Effector CD8-positive, alpha-beta T cell (primary cell): ENCODE measurements around the gene PCDHA8.
"Not testable (repeated sequence)": the region's sequence is repeated elsewhere in the genome, so short reads cannot be mapped to it uniquely, and the experiment has no call there.

ENCODE experiments used
- DNase-seq: peaks from one replicate; lab custom pipeline; 2025; lab: John Stamatoyannopoulos, UW

The PCDHA8 gene

GRCh38 chr5:140829511-140830501 lies 11.2 kb upstream of the PCDHA8 start:
- DNase-seq = not testable (repeated sequence)

GRCh38 chr5:140833993-140834392 lies 7.0 kb upstream of the PCDHA8 start, which contains the start of gene PCDHA7:
TSS of gene PCDHA7 (plus strand) at chr5:140834269. CDS start at chr5:140834384, 115 bp downstream.
- no peak for DNase-seq

GRCh38 chr5:140834439-140835008 lies 6.5 kb upstream of the PCDHA8 start:
- not testable (repeated sequence) for DNase-seq

- DNase-seq = no peak
Observed at GRCh38 chr5:140835622-140836510, 5.1 kb upstream of the PCDHA8 start.

GRCh38 chr5:140842798-140843733 lies 2.1 kb downstream of the PCDHA8 start:
- DNase-seq = no peak

- not testable (repeated sequence) for DNase-seq
Observed at GRCh38 chr5:140848139-140849102, 7.4 kb downstream of the PCDHA8 start, which contains the start of gene PCDHA9. TSS of gene PCDHA9 (plus strand) at chr5:140848382. CDS start at chr5:140848496, 114 bp downstream.

GRCh38 chr5:140849831-140850634 lies 9.0 kb downstream of the PCDHA8 start:
- DNase-seq = not testable (repeated sequence)

GRCh38 chr5:140855772-140856674 lies 15.0 kb downstream of the PCDHA8 start, which contains the start of gene PCDHA10:
TSS of gene PCDHA10 (plus strand) at chr5:140855897. CDS start at chr5:140856049, 152 bp downstream.
- DNase-seq = no peak

- no peak for DNase-seq
Observed at GRCh38 chr5:140857177-140857986, 16.4 kb downstream of the PCDHA8 start.

- no peak for DNase-seq
Observed at GRCh38 chr5:140857987-140858240, 16.9 kb downstream of the PCDHA8 start.

- no peak for DNase-seq
Observed at GRCh38 chr5:140862441-140863295, 21.7 kb downstream of the PCDHA8 start.

GRCh38 chr5:140868721-140869554 lies 28.0 kb downstream of the PCDHA8 start, which contains the start of gene PCDHA11:
TSS of gene PCDHA11 (plus strand) at chr5:140868957. CDS start at chr5:140869104, 147 bp downstream.
- no peak for DNase-seq

- DNase-seq = no peak
Observed at GRCh38 chr5:140869555-140869886, 28.5 kb downstream of the PCDHA8 start.

- DNase-seq = no peak
Observed at GRCh38 chr5:140870221-140871201, 29.5 kb downstream of the PCDHA8 start.
